ENCODE measurements around the gene RNF157.

The RNF157 gene

DNA sequence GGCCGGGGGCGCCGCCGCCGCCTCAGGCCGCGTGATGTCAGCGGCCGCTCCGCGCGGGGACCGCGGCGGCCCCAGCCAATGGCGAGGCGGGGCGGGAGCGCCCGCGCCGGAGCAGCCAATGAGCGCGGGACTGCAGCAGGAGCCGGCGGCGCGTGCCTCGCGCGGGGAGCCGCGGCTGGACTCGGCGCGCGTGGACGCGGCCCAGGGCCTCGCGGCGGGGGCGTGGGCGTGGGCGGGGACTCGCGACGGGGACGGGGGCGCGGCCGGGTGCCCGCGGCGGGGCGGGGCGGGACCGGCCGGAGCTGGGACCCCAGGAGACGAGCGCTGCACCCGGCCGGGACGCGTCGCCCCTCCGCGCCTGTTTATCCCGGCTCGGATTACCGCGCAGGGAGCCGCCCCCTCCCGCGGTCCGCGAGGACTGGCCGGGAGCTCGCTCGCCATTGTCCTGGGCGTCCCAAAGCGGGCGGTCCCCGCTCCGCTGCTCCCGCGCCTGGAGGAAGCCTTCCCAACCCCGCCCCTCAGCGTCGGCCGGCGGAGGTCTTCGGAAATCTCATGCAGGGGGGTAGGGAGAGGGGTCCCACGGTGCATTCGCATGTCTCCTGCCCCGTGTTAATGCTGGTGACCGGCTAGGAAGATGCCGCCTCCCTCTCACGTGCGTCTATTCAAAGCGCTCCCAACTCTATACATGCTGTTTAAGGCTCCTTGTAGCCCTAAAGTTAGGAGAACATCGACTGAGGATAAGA is at the start of gene RNF157:
Gene RNF157 (minus strand): TSS at position 33 of the 743 bp plus-strand sequence. CDS start 253 bp downstream, outside the sequence.
- DNase-seq (ENCODE audit: extremely low read depth, insufficient read length), result peak; percentile 77
- Histone ChIP-seq H3K27me3 (replicated peaks; ENCODE audit: control insufficient read depth, insufficient read depth, low read length) (no peaks in the 10 kb centered on the region), H3K36me3 (ENCODE audit: control insufficient read depth, insufficient read depth, low read length) (no peaks in the 10 kb centered on the region), H3K4me3 (replicated peaks; ENCODE audit: low read depth, low read length) (peak within 1 kb of the TSS; percentile 70)
- TF ChIP-seq CTCF (IDR thresholded peaks at IDR 0.05; ENCODE audit: insufficient read depth, low read length, poor library complexity, severe bottlenecking), result no peak

DNA sequence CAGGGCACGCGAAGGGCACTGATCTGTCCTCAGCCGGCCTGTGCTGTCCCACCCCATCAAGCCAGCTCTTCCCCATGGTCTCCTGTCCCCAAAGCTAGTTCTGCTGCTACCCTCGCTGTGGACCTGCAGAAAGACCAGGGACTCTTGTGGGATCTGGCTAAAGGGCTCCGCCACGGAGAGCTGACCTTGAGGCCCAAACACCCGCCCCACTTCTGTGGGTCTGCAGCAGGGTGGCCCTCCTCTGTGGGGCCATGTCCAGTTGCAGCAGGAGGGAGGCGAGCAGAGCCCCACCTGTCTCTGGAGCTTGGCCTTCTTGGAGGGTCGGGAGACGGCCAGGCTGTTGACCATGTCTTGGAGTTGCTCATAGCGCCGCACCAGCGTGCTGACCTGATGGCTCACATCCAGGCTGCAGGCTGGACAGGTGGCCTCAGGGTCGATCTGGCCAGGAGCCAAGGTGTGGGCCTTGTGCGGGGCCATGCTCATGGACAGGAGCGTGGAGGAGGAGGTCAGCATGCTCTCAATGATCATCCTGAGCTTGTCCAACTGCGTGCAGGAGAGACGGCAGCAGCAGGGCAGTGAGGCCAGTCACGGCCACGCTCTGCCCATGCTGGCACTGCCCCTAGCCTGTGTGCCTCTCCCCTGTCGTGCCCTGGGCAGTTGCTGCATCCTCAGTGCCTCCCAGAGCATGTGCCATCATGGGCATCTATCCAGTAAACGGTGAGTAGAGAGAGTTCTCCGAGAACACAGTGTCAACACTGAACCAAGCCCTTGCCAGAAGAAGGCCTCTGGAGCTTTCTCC is 41.5 kb upstream of the RNF157 start:
- DNase-seq (ENCODE audit: extremely low read depth, insufficient read length), result no peak
- TF ChIP-seq CTCF (IDR thresholded peaks at IDR 0.05; ENCODE audit: insufficient read depth, low read length, poor library complexity, severe bottlenecking), result no peak
- Histone ChIP-seq H3K36me3 (ENCODE audit: control insufficient read depth, insufficient read depth, low read length) (no peaks in the 10 kb centered on the region), H3K27me3 (replicated peaks; ENCODE audit: control insufficient read depth, insufficient read depth, low read length) (no peaks in the 10 kb centered on the region), H3K4me3 (replicated peaks; ENCODE audit: low read depth, low read length) (no peak overlapping the region)

DNA sequence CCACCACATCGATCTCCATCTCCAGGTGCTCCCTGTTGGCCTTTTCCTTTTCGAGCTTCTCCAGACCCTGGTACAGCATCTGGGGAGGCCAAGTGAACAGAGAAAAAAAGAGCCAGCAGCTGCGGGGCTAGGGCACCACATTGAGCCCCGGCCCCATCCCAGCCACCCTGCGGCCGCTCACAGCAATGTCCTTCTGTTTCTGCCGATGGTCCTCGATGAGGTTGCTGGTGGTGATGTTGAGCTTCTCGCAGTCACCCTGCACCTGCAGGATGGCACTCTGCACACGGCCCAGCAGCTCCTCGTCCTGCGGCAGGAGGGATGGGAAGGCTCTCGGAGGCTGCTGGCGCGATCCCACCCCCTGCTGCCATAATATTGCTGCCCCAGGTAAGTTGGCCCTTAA is 40.4 kb upstream of the RNF157 start:
- Histone ChIP-seq H3K27me3 (replicated peaks; ENCODE audit: control insufficient read depth, insufficient read depth, low read length) (no peaks in the 10 kb centered on the region), H3K36me3 (ENCODE audit: control insufficient read depth, insufficient read depth, low read length) (no peaks in the 10 kb centered on the region), H3K4me3 (replicated peaks; ENCODE audit: low read depth, low read length) (no peak overlapping the region)
- DNase-seq (ENCODE audit: extremely low read depth, insufficient read length), result no peak
- TF ChIP-seq CTCF (IDR thresholded peaks at IDR 0.05; ENCODE audit: insufficient read depth, low read length, poor library complexity, severe bottlenecking), result no peak

DNA sequence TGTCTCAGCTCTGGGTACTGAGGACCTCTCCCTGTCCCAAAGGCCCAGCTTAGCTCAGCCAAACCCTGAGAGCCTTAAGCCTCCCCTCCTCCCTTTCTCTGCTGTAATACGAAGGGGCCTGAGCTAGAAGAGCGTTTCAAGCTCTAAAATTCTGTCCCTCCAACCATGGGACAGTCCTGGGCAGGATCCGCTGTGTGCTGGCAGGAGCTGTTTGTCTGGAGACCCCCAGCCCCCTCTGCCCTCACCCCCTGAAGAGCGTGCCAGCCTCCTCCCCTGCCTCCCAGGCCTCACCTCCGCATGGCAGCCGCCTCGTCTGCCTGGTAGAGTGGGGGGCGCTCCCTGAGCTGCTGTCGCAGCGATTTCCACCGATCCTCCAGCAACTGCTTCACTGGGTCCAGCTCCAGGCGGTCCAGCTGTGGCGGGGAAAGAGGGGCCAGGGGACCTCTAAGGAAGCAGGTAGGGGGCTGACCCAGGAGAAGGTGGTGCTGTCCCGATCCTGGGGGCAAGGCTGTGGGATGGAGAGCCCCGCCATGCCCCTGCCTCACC is 39.5 kb upstream of the RNF157 start:
- no peak for DNase-seq (ENCODE audit: extremely low read depth, insufficient read length)
- TF ChIP-seq CTCF (IDR thresholded peaks at IDR 0.05; ENCODE audit: insufficient read depth, low read length, poor library complexity, severe bottlenecking), result no peak
- Histone ChIP-seq H3K36me3 (ENCODE audit: control insufficient read depth, insufficient read depth, low read length) (no peaks in the 10 kb centered on the region), H3K4me3 (replicated peaks; ENCODE audit: low read depth, low read length) (no peak overlapping the region), H3K27me3 (replicated peaks; ENCODE audit: control insufficient read depth, insufficient read depth, low read length) (no peaks in the 10 kb centered on the region)

DNA sequence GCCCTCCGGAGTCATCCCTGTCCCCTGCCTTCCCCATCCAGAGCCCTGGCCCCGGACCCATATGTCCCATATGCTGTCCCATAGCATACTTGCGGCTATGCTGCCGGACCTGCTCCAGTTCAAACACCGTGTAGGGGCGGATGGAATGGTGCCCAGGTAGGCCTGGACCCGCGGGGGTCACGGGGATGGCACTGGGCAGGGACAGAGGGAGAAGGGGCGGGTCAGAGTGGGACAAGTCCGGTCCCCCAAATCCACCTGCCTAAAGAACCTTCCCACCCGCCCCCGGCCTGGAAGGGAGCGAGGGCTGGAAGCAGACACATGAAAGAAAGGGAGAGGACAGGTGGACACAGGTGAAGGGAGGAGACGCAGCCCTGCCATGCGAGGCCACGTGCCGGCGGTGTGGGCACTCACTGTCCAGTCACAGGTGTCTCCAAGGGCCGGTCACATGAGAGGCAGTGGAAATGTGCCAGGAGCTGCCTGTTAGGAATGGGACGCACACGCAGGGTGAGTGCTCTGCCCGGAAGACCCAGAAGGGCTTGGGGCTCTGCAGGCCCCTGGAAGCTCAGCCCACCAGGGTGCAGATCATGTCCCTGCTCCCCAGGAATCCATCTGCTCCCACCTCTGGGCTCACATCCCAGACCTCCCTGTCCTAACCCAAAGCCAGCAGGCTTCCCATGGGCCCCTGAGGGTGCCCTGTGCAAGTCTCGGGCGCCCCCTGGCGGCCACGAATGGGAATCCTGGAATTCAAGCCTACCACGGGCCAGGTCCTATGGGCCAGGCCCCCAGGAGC is 38.9 kb upstream of the RNF157 start:
- H3K27me3 ChIP-seq (replicated peaks; ENCODE audit: control insufficient read depth, insufficient read depth, low read length), result no peaks in the 10 kb centered on the region
- TF ChIP-seq CTCF (IDR thresholded peaks at IDR 0.05; ENCODE audit: insufficient read depth, low read length, poor library complexity, severe bottlenecking), result peak; percentile 96
- peak; percentile 70 for DNase-seq (ENCODE audit: extremely low read depth, insufficient read length)
- no peak overlapping the region for H3K4me3 ChIP-seq (replicated peaks; ENCODE audit: low read depth, low read length)
- no peaks in the 10 kb centered on the region for H3K36me3 ChIP-seq (ENCODE audit: control insufficient read depth, insufficient read depth, low read length)

All from GM06990 (cell line).